ENCODE results near the gene IL4R. TPM values are rescaled to one million over a fixed set of nuclear protein-coding genes. Genes with fewer than 3 reads are reported as not detected.

The IL4R gene
- total and polyA plus RNA-seq, 2 of the 8 experiments (the other 6 are each of a cell fraction or from before 2014, with no cell fraction given) = 29.1 to 29.4 TPM

DNA sequence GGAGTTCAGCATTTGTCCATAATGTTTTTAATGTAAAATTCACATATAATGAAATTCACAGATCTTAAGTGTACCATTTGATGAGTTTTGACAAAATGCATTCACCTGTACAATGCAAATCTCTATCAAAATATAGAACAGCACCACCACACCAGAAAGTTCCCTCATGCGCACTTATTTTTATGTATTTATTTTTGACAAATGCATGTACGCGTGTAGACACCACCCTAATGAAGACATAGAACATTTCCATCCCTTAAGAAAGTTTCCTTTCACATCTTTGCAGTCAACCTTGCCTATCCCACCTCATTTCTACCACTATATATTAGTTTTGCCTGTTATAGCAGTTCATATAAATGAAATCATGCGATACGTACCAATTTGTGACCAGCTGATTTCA is 15.6 kb upstream of the IL4R start:
- peaks cover 0 to 2% (median 0%) of the 10 kb centered on the region in 4 experiments; a peak in 1 of 7 replicates for H3K4me1 ChIP-seq (replicated peaks in 1 of 4; ENCODE audit: control insufficient read depth in 3 of 4, insufficient read depth in 4 of 4, low read length in 3 of 4)
- H3K14ac ChIP-seq (ENCODE audit: insufficient read length) = no peak overlapping the region
- H3K79me1 ChIP-seq (ENCODE audit: low read depth, low read length) = no peaks in the 10 kb centered on the region
- H2AFZ ChIP-seq (ENCODE audit: low read length) = no peak overlapping the region
- 95% methylated on average over 5 of the region's 5 CpGs; no CpG with 5 or more reads in 1 of the 2 experiments for WGBS, 2 experiments (ENCODE audit: extremely low coverage in 1 of 2, insufficient coverage in 1 of 2, insufficient read length in 1 of 2, insufficient replicate concordance in 2 of 2, low coverage in 1 of 2, low lambda C conversion rate in 2 of 2, missing lambda C conversion rate in 1 of 2)
- no peak overlapping the region for H2BK20ac ChIP-seq (ENCODE audit: low read length)
- H2AK5ac ChIP-seq (ENCODE audit: low read depth, low read length) = no peak overlapping the region
- no peak overlapping the region for H3K18ac ChIP-seq (ENCODE audit: extremely low read depth, low read length)
- FAIRE-seq = no peak
- no peak overlapping the region for H2BK12ac ChIP-seq (ENCODE audit: low read depth, low read length)
- no peak for DNase-seq (ENCODE audit: low read depth in 1 of 2, low spot score in 2 of 2)
- H3K4me2 ChIP-seq (ENCODE audit: insufficient read depth in 1 of 2, low read depth in 2 of 2, low read length in 2 of 2) = no peak overlapping the region
- H2BK5ac ChIP-seq (ENCODE audit: low read depth, low read length) = no peak overlapping the region
- no peak overlapping the region for H4K5ac ChIP-seq (ENCODE audit: insufficient read length, low read depth, low read length)
- H3K27me3 ChIP-seq (replicated peaks in 1 of 4; ENCODE audit: control insufficient read depth in 3 of 4, extremely low read depth in 1 of 4, insufficient read depth in 3 of 4, low read length in 3 of 4) = no peaks in the 10 kb centered on the region
- no peak overlapping the region for H3K4ac ChIP-seq (replicated peaks; ENCODE audit: insufficient read length, low read depth, low read length)
- H4K20me1 ChIP-seq (replicated peaks in 1 of 2; ENCODE audit: control insufficient read depth in 1 of 2, insufficient read depth in 2 of 2, low read length in 2 of 2) = no peaks in the 10 kb centered on the region
- H4K91ac ChIP-seq (replicated peaks; ENCODE audit: insufficient read length, low read length) = no peak overlapping the region
- H3K4me3 ChIP-seq (ENCODE audit: extremely low read depth in 1 of 4, insufficient read depth in 2 of 4, low read depth in 3 of 4, low read length in 4 of 4) = no peak overlapping the region
- ChIA-PET POLR2A (ENCODE audit: partially characterized antibody) (interaction anchor here (0.8 kb wide), 1 partner anchor 38 kb away, joined by 4 read pairs; no protein-coding TSS in a partner anchor), CTCF (ENCODE audit: partially characterized antibody) (interaction anchor here (1.1 to 1.7 kb wide), 3 partner anchors 9 to 70 kb away, joined by 4 to 5 read pairs (median 4); no protein-coding TSS in a partner anchor)
- no peaks in the 10 kb centered on the region for H3K36me3 ChIP-seq (ENCODE audit: control insufficient read depth in 2 of 4, insufficient read depth in 4 of 4, low read length in 3 of 4)
- no peaks in the 10 kb centered on the region; the same call in 1 of the 2 replicates for H3K23me2 ChIP-seq (ENCODE audit: low read depth, low read length)
- no peak overlapping the region for H3K27ac ChIP-seq (ENCODE audit: low read depth, low read length)
- TF ChIP-seq BCL11A (IDR thresholded peaks at IDR 0.05; ENCODE audit: low read depth in 2 of 2, low read length in 2 of 2) = no peak
- H3K9ac ChIP-seq (replicated peaks in 1 of 4; ENCODE audit: extremely low read depth in 1 of 4, low read depth in 3 of 4, low read length in 3 of 4) = no peak overlapping the region
- no peak overlapping the region for H3K23ac ChIP-seq (ENCODE audit: insufficient read length)
- no peak overlapping the region for H2BK15ac ChIP-seq (ENCODE audit: low read length)
- no peaks in the 10 kb centered on the region for H3K79me2 ChIP-seq (ENCODE audit: control insufficient read depth in 1 of 2, insufficient read depth in 2 of 2, low read length in 2 of 2)
- no peak overlapping the region for H4K8ac ChIP-seq (ENCODE audit: extremely low read depth, insufficient read depth, low read length)
- H2BK120ac ChIP-seq (replicated peaks; ENCODE audit: low read depth, low read length) = no peak overlapping the region
- no peak overlapping the region for H3K56ac ChIP-seq (replicated peaks; ENCODE audit: insufficient read length, low read depth, low read length)
- H3K9me3 ChIP-seq (ENCODE audit: insufficient read depth in 2 of 2, low read depth in 1 of 2, low read length in 1 of 2) = no peaks in the 10 kb centered on the region

Data from H1 (cell line).